Activated CD4-positive, alpha-beta T cell treated with anti-CD3 and anti-CD28 coated beads for 24 hours (primary cell): ENCODE measurements around the gene GRK5.
"Not testable (repeated sequence)": the region's sequence is repeated elsewhere in the genome, so short reads cannot be mapped to it uniquely, and the experiment has no call there.

ENCODE experiments used
- DNase-seq, 2 donors: peaks; one replicate each; pipeline ENCODE4 v3.0.0-alpha.2; 2020; ENCODE audit warnings: low read depth in 2 of 2

Gene GRK5

GRCh38 chr10:119222537-119222936 lies 15.2 kb downstream of the GRK5 start:
- DNase-seq, result no peak

DNA sequence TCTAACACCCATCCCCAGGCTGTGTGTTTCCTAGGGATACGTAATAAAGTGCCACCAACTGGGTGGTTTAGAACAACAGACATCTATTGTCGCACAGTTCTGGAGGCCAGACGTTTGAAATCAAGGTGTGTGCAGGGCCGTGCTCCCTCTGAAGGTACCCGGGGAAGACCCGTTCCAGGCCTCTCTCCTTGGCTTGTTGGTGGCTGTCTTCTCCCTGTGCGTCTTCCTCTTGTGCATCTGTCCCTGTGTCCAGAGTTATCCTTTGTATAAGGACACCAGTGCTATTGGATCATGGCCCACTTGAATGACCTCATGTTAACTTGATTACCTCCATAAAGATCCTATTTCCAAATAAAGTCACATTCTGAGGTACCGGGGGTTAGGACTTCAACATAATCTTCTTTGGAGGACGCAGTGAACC lies 15.6 kb downstream of the GRK5 start:
- DNase-seq, result no peak

DNA sequence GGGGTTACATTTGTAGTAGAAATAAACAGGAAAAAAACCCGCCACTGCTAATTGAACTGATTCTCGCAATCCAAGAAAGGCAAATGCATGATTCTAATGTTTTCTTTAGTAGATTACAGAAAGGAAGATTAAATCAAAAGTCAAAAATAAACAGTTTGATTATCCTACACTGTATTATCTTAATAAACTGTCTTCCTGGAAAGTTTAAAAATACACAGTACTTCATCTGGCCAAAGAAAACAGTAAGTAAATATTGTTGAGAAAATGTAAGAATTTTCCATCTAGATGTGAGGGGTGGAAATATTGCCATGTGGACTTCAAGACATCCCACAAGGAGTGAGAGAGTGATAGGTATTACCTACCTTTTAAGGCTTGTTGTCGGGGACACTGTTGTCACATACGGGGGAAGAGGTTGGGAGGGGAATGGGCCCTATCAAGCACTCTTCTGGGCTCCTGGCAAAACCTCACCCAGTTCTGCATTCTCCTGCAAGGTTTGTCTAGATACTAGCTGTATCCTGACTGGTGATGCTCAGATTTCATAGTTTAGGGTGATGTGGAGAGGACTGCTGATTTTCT lies 17.8 kb downstream of the GRK5 start:
- no peak for DNase-seq

GRCh38 chr10:119227825-119228224 lies 20.5 kb downstream of the GRK5 start:
- DNase-seq, result no peak

DNA sequence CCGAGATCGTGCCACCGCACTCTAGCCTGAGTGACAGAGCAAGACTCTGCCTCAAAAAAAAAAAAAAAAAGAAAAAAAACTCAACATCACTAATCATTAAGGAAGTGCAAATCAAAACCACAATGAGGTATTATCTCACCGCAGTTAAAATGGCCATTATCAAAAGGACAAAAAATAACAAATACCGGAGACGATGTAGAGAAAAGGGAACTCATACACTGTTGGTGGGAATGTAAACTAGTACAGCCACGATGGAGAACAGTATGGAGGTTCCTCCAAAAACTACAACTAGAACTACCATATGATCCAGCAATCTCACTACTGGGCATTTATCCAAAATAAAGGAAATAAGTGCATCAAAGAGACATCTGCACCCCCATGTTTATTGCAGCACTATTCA lies 24.3 kb downstream of the GRK5 start:
- no peak for DNase-seq

DNA sequence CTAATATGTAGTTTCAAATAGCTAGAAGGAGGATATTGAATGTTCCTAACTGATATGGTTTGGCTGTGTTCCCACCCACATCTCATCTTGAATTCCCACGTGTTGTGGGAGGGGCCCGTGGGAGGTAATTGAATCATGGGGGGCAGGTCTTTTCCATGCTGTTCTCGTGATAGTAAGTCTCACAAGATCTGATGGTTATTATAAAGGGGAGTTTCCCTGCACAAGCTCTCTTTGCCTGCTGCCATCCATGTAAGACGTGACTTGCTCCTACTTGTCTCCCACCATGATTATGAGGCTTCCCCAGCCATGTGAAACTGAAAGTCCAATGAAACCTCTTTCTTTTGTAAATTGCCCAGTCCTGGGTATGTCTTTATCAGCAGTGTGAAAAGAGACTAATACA lies 25.1 kb downstream of the GRK5 start:
- not testable (repeated sequence) for DNase-seq

GRCh38 chr10:119233123-119233820 lies 25.9 kb downstream of the GRK5 start:
- DNase-seq, result no peak

GRCh38 chr10:119233821-119234220 lies 26.4 kb downstream of the GRK5 start:
- no peak for DNase-seq

DNA sequence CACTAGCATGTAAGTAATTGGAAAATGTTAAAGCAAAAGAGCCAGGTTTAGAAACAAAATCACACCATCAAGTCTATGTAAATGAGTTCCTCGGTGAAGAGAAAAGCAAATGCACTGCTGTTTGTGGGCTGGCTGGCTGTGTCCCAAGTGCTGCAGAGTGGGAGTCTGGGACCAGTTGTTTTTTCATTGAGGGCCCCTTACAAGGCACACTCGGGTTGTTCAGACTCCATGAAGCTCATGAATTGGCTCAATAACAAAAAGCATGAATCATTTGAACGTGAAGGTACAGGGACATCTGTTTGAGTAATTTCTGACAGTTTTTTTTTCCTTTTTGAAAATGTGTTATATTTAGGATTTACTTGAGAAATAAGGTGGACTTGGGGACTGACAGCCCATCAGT lies 28.0 kb downstream of the GRK5 start:
- DNase-seq, result no peak

GRCh38 chr10:119237722-119238436 lies 30.5 kb downstream of the GRK5 start:
- DNase-seq, result no peak

DNA sequence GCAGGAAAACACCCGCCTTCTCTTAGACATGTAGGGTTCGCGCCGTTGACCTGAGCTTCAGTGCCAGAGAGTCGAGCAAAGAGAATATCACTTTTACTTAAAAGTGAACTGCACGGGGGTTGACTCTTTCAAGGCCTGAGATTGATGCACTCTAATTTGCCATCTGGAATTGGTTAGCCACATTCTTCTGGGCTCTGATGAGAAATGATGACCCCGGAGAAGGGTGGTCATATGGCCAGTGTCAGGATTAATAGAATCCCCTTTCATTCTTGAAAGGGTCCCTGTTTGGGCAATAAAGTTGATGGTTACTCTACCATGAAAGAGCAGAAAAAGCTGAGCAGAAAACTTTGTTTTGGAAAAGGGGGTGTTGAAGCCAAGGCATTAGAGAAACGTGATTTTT lies 31.2 kb downstream of the GRK5 start:
- DNase-seq, result no peak

DNA sequence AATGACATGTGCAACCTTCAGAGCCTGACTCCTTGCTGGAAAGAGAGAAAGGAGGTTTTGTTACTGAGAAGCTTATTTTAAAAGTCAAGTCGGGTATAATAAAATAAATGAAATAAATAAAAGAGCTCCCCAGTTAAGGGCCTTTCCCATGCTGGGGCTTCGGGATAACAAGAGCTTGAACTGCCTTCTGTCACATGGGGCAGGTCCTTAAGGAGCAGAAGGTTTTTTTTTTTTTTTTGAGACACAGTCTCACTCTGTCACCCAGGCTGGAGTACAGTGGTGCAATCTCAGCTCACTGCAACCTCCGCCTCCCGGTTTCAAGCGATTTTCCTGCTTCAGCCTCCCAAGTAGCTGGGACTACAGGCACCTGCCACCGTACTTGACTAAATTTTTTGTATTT lies 31.6 kb downstream of the GRK5 start:
- not testable (repeated sequence) for DNase-seq

GRCh38 chr10:119239630-119240029 lies 32.3 kb downstream of the GRK5 start:
- DNase-seq, result not testable (repeated sequence)

DNA sequence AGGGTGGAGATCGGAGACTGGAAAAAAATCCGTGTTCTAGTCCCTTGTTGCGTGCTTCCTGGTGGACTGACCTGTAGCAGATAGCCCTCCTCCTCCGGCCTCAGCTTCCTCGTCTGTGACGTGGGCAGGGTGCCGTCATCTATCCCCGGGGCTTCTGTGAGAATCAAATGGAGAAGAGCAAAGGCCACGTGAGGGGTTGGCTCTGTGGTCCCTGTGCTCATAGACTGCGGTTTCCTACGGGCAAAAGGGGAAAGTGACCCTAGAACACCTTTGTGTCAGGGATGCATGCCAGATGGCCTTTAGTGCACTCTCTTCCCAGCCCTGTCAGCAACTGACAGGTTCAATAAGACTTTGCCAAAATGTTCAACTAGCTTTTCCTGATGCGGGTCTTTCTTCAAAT lies 33.7 kb downstream of the GRK5 start:
- DNase-seq, result no peak

DNA sequence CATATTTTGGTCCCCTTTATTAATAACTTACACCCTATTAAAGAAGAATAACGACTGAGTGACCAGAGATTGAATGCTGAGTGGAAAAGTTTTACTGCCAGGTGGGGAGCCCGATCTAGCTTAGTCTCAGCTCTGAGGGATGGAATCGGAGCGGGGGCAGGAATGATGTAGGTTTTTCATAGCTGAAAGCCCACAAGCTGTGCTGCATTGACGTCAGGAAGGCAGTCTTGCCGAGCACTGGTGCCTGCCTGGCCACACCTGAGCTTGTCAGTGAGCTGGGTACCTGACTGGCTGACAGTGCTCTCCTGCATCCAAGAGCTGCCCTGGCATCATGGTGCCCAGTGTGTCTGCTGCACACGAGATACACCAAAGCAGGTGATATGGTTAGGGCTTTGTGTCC lies 34.8 kb downstream of the GRK5 start:
- DNase-seq, result no peak

DNA sequence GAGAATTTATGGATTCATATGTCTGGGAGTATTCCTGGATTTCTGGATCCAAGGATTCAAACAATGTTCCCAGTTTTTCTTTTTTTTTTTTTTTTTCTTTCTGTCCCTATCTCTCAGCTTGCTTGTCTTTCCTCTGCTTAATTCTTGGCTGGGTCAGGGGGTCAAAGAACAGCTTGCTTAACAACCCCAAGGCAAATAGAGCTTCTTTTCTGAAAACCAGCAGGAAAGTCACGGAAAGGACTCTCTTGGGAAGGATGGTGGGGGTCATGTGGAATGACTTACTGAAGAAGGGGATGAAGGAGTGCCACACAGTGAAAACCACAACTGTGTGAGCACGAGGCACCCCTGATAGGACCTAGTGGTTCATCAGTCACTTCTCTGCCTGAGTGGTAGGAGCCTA lies 36.1 kb downstream of the GRK5 start:
- DNase-seq, result no peak

GRCh38 chr10:119243967-119244366 lies 36.6 kb downstream of the GRK5 start:
- DNase-seq, result no peak

DNA sequence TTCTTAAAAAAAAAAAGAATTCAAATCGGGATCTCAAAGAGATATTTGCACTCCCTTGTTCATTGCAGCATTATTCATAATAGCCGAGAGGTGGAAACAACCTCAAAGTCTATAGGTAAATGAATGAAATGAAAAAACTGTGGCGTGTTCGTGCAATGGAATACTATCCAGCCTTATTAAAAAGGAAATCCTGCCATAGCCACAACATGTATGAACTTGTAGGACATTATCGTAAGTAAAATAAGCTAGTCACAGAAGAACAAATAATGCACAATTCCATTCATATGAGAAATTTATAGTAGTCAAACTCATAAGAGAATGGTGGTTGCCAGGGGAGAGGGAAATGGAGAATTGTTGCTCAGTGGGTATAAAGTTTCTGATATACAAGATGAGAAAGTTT lies 37.9 kb downstream of the GRK5 start:
- no peak for DNase-seq

DNA sequence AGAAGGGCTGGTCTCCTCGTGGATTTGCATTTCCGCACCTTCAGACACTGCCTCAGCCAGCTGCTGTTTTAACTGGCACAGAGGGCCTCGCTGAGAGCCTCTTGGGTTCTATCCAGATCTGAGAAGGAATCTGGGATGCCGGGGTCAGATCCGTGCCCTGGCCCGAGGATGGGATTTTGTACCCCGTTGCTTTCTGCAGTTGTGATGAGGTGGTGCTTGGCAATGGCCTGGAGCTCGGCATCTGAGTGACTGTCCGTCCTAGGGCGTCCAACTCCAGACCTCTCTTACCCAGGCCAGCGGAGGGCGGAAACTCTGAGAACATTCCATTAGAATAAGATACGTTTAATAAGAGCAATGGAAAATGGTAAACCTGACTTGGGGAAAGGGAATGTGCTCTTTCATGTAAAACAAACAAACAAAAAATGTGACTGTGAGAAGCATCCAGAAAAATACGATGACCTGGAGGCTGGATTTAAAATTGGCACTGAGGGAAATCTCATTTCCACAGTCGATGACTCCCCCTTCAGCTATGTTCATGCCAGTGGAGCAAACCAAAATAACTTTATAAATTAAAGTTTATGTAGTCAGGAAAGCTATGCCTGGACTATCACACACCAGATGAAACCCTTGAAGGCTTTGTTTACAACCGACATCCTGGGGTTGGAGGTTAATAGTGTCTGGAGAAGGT lies 39.6 kb downstream of the GRK5 start:
- no peak for DNase-seq

DNA sequence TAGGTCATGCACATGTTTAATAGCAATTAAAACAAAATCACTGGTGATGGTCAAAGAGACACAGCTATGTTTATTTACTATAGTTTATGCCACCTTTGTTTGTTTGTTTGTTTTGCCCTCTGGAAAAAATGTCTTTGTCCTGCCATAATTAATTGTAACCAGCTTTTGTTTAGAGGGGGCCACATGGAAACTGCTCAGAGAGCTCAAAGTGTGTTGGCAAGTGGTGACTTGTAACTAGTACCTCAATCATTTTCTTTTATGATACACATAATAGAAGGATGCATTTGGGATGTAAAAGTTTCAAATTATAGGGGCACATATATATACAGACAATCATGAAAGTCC lies 40.2 kb downstream of the GRK5 start:
- no peak for DNase-seq

GRCh38 chr10:119248184-119248583 lies 40.8 kb downstream of the GRK5 start:
- no peak for DNase-seq

DNA sequence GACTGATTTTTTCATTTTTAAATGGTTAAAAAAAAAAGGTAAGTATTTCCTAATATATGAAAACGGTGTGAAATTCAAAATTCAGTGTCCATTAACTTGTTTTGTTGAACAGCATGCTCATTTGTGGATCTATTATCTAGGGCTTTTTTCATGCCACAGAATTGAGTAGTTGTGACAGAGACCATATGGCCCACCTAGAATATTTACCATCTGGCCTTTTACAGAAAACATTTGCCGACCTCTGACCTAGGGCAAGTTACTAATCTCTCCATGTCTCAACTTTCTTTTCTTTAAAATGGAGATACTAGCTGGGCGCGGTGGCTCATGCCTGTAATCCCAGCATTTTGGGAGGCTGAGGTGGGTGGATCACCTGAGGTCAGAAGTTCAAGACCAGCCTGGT lies 41.3 kb downstream of the GRK5 start:
- DNase-seq, result no peak
